HG03565 (cell line): ENCODE results near the gene ZSCAN29.

Experiments
- ATAC-seq: cut with Tn5 transposase; IDR thresholded peaks from one replicate; pipeline ENCODE4 v1.9.1; 2021; ENCODE audit warnings: mild to moderate bottlenecking, moderate library complexity; ENCODE audit not compliant: unreplicated experiment

ZSCAN29 gene

GRCh38 chr15:43352693-43353382, 18.0 kb downstream of the ZSCAN29 start:
- no peak for ATAC-seq

- no peak for ATAC-seq
Measured at GRCh38 chr15:43347114-43347513, 23.7 kb downstream of the ZSCAN29 start.

DNA sequence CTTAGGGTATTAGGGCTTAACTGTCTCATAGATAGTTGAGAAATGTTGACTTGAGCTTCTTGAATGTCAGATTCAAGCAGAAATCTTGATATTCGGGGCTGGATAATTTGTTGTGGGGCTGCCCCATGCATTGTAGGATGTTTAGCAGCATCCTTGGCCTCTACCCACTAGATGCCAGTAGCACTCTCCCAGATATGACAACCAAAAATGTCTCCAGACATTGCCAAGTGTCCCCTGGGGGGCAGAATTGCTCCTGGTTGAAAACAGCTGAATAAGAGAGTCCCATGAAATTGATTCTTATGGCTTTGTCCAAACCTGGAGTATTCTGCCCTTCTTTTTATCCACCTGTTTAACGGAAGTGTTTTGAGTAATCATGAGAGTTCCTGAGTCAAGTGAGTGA, 24.5 kb downstream of the ZSCAN29 start:
- no peak for ATAC-seq

DNA sequence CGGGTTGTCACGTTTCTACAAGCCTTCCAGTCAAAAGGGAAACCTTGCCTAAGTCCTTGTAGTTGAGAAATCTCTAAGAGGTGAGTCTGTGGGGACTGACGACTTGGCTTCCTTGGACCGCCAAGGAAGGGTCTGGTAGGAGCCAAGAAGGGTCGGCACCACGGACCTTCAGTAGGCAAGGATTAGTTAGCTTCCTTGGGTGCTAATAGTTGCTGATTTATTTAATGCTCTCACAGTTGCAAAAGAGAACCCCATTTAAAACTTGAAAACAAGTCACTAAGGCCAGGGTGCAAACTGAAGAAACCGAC, 40.1 kb downstream of the ZSCAN29 start:
- peak; percentile 14 for ATAC-seq

DNA sequence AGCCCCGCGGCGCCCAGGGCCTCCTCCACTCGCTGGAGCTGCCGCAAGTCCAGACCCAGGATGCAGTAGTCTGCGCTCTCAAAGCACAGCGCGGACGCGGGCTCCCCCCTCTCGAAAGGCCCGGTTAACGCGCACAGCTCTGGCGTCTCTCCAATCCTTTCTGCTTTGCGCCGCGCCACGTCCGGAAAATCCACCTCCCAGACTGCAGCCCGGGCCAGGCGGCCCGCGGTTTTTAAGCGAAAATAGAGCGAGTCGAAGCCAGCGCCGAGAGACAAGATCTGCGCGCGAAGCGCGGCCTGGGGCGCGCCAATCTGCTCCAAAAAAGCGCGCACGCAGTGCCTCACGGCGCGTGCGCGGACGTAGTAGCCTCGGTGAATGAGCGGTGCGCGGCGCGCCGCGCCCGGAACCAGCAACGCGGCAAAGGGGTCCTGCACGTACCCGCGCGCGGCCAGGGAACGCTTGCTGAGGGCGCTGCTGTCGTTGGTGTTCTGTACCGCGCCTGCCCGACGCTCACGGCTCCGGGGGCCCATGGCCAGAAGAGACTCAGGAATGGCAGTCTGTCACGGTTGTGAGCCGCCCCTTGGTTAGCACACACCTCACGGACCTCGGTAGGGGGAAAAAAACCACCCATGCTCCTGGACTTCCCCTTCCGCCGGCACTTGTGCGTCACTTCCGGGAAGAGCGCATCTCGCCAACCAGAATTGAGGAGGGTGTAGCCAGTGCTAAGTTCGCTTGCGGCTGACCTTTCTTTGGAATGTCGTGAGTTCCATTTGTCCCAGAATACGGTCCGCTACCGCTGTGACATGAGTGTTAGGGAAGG, 40.7 kb downstream of the ZSCAN29 start, which contains the start of gene LCMT2:
LCMT2 (minus strand) TSS at position 614 of the 820 bp plus-strand sequence; CDS start at position 530, 84 bp downstream.
- ATAC-seq = peak; percentile 82

GRCh38 chr15:43329217-43329959, 41.5 kb downstream of the ZSCAN29 start:
- ATAC-seq = peak; percentile 18

- no peak for ATAC-seq
Measured at GRCh38 chr15:43325039-43325684, 45.7 kb downstream of the ZSCAN29 start.

GRCh38 chr15:43318990-43319771, 51.7 kb downstream of the ZSCAN29 start:
- no peak for ATAC-seq

DNA sequence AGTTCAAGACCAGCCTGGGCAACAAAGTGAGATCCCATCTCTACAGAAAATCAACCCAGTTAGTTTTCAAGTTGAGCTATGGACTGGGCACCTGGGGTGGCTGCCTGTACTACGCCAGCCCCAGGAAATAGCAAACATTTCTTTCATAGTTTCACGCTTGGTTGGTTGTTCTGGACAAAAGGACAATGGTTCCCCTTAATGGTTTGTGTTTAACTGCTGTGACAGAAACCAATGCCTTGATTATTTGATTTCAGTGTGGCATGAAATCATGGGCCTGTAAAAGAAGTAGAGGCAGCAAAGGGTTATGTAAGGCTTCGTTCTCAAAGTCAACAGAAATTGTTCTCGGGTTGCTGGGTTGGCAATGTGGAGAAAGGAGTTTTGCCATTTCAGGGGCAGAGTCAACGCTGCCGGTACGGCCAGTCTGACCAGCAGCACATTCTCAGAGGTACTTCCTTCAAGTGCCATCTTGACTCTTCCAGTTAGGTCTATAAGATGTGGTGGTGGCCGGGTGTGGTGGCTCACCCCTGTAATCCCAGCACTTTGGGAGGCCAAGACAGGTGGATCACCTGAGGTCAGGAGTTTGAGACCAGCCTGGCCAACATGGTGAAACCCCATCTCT, 53.2 kb downstream of the ZSCAN29 start:
- no peak for ATAC-seq

DNA sequence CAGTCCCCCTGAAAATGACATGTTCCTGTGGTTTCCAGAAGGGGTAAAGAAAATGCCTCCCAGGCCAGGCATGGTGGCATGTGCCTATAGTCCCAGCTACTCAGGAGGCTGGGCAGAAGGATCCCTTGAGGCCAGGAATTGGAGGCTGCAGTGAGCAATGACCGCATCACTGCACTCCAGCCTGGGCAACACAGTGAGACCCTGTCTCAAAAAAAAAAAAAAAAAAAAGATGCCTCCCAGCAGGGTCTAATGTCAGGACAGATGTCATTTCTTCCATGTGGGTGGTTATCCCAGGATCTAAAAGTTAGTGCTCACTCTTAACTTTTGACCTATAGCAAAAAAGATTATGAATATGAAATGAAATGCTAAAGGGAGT, 53.9 kb downstream of the ZSCAN29 start:
- no peak for ATAC-seq

DNA sequence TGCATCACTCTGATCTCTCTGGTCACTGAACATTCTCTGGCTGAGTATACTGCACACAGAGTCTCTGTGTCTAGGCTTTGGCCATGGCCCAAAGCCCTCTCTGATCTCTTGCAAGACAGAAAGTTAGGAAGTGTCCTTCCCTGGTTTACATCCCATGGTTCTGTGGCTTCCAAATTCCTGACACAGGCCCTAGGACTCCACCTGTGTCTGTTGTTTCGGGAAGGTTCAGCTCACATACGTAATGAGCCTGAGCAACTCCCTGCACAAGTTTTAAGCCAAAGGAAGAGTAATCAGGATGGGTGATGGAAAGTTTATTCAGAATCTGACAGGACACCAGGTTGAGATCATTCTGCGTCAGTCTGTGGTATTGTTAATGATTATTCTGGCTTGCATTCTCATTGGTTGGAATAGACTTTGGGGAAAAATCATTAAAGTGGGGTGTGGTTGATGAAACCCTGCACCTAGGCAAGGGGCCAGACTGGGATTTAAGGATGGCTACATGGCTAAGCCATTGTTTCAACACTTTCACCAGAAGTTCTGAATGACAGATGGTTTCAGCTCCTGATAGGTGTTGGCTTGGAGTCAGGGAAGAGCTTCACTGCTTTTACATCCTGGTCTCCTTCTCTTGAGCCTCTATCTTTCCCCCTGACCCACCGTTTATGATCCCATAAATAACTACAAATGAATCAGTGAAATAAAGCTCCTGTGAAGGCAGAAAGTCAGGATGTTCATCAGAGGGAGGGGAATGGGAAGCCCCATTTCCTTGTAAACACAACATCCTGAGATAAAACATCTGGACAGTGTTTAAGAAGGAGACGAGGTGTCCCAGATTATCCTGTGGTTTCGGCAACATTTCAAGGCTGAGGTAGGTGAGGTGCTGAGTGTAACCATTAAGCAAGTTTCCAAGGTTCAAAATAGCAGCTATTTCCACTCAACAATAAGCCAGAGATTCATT, 54.5 kb downstream of the ZSCAN29 start:
- ATAC-seq = no peak

DNA sequence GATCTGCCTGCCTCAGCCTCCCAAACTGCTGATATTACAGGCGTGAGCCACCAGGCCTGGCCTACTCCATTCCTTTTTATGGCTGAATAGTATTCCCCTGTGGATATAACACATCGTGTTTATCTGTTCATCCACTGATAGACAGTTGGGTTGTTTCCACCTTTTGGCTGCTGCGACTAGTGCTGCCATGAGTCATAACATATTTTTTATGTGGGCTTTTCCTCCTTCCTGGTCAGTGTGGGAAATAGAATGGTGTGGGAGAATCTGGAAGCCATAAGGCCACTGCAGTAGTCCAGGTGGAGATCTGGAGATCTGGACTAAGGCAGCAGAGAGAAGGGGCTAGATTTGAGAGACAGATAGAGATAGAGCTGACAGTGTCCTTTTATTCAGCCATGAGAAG, 56.7 kb downstream of the ZSCAN29 start:
- ATAC-seq = no peak

DNA sequence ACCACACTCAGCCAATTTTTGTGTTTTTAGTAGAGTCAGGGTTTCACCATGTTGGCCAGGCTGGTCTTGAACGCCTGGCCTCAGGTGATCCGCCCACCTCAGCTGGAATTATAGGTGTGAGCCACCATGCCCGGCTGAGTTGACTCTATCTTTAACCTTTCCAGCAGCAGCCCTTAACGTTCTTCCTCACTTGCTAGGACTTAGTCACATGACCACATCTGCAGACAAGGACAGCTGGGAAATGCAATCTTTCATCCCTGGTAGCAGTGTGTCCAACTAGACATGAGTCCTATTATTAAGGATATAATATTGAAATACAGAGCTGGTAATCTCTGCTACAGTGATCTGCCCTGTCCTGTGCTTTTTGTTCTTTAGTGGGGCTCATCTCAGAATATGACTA, 58.5 kb downstream of the ZSCAN29 start:
- ATAC-seq = no peak
